SK-N-SH (cell line): ENCODE results near the gene SLC24A4. TPM values are rescaled to one million over a fixed set of nuclear protein-coding genes. Genes with fewer than 3 reads are reported as not detected.

Experiments used
- CTCF ChIA-PET: fragments of 300-600, 350-600 bp; formaldehyde crosslinking; extraction: SDS; loops from one replicate; lab custom pipeline; 2021; lab: Yijun Ruan, JAX
- POLR2A ChIA-PET: fragments of 350-600 bp; sonication (Branson Sonifier 250); formaldehyde crosslinking; extraction: SDS; loops from one replicate; lab custom pipeline; 2020; ENCODE audit warnings: antibody characterized with exemption, inconsistent platforms; lab: Yijun Ruan, JAX
- DNase-seq: peaks from one replicate; pipeline ENCODE4 v3.0.0; 2012
- H2AFZ ChIP-seq: fragments of 200-600 bp; sonication (generic); 2 replicates; pipeline ENCODE4 v1.8.1; 2016; ENCODE audit warnings: antibody characterized with exemption, mild to moderate bottlenecking, low read depth
- H3F3A ChIP-seq: fragments of 200-600 bp; sonication (generic); replicated peaks from 2 replicates; pipeline ENCODE3; 2016; ENCODE audit warnings: antibody characterized with exemption, mild to moderate bottlenecking; ENCODE audit not compliant: insufficient read depth
- H3K27ac ChIP-seq, 2 experiments: fragments of 200-500 bp in 1 of 2; fragments of 200-600 bp in 1 of 2; sonication (Bioruptor generic) in 1 of 2; sonication (generic), shearing (Covaris generic) in 1 of 2; 2 replicates each; pipeline versions ENCODE4 v1.5.1 to v1.6.1; 2014 to 2016; ENCODE audit warnings: low read depth in 2 of 2, inconsistent platforms in 1 of 2, low read length in 1 of 2, mild to moderate bottlenecking in 1 of 2, mixed read lengths in 1 of 2
- H3K27me3 ChIP-seq: fragments of 200-600 bp; sonication (generic), shearing (Covaris generic); 2 replicates; pipeline ENCODE4 v1.6.1; 2016; ENCODE audit warnings: mixed run types; ENCODE audit not compliant: insufficient read depth
- H3K36me3 ChIP-seq, 2 experiments: fragments of 200-500 bp in 1 of 2; fragments of 200-600 bp in 1 of 2; sonication (Bioruptor generic) in 1 of 2; sonication (generic) in 1 of 2; replicated peaks in 1 of 2; 2 replicates each; pipeline versions ENCODE3 to v1.5.1; 2014 to 2016; ENCODE audit warnings: low read length in 1 of 2, mild to moderate bottlenecking in 1 of 2; ENCODE audit not compliant: insufficient read depth in 2 of 2, control insufficient read depth in 1 of 2
- H3K4me1 ChIP-seq, 2 experiments: fragments of 200-500 bp in 1 of 2; fragments of 200-600 bp in 1 of 2; sonication (Bioruptor generic) in 1 of 2; sonication (generic), shearing (Covaris generic) in 1 of 2; 2 replicates each; pipeline versions ENCODE4 v1.5.1 to v1.6.1; 2014 to 2016; ENCODE audit warnings: low read depth in 1 of 2, low read length in 1 of 2, mixed run types in 1 of 2; ENCODE audit not compliant: insufficient read depth in 2 of 2, control insufficient read depth in 1 of 2
- H3K4me2 ChIP-seq: fragments of 200-600 bp; sonication (generic), shearing (Covaris generic); 2 replicates; pipeline ENCODE4 v1.6.1; 2017; ENCODE audit warnings: mixed run types
- H3K4me3 ChIP-seq, 2 experiments: fragments of 200-500 bp in 1 of 2; fragments of 200-600 bp in 1 of 2; sonication (Bioruptor generic) in 1 of 2; sonication (generic), shearing (Covaris generic) in 1 of 2; 2 replicates each; pipeline versions ENCODE4 v1.5.1 to v1.8.1; 2014 to 2016; ENCODE audit warnings: low read depth in 2 of 2, inconsistent platforms in 1 of 2, low read length in 1 of 2, mild to moderate bottlenecking in 1 of 2, mixed read lengths in 1 of 2, moderate library complexity in 1 of 2
- H3K79me2 ChIP-seq: fragments of 200-600 bp; sonication (generic); 2 replicates; pipeline ENCODE4 v1.8.1; 2017; ENCODE audit warnings: mild to moderate bottlenecking; ENCODE audit not compliant: insufficient read depth
- H3K9ac ChIP-seq: fragments of 200-600 bp; sonication (generic); 2 replicates; pipeline ENCODE4 v1.6.1; 2017; ENCODE audit warnings: mixed run types
- H3K9me2 ChIP-seq: fragments of 200-600 bp; sonication (generic); 2 replicates; pipeline ENCODE4 v1.6.1; 2017; ENCODE audit warnings: mixed run types
- H3K9me3 ChIP-seq: fragments of 200-600 bp; sonication (generic); 2 replicates; pipeline ENCODE4 v1.6.1; 2017; ENCODE audit warnings: mixed run types, mild to moderate bottlenecking, moderate library complexity
- H4K20me1 ChIP-seq: fragments of 200-600 bp; sonication (generic); 2 replicates; pipeline ENCODE4 v1.6.1; 2017; ENCODE audit warnings: mild to moderate bottlenecking, mixed run types; ENCODE audit not compliant: insufficient read depth
- CTCF ChIP-seq: fragments of 200-600 bp; sonication (generic); IDR thresholded peaks from 2 replicates; pipeline ENCODE4 v1.6.1; 2017; ENCODE audit warnings: antibody characterized with exemption, mild to moderate bottlenecking, moderate library complexity
- EP300 ChIP-seq, 2 experiments: IDR thresholded peaks; 2 replicates each; pipeline versions ENCODE4 v1.4.0 to v1.6.1; 2012; ENCODE audit warnings: borderline replicate concordance in 1 of 2, low read depth in 1 of 2, low read length in 1 of 2
- FOXJ3 ChIP-seq: sonication (generic); formaldehyde crosslinking; IDR thresholded peaks from 2 replicates; pipeline ENCODE4 v1.5.1; 2020; ENCODE audit warnings: mild to moderate bottlenecking, missing genetic modification reagents
- FOXM1 ChIP-seq: IDR thresholded peaks from 2 replicates; pipeline ENCODE4 v1.4.0; 2012; ENCODE audit warnings: low read depth, mild to moderate bottlenecking
- JUND ChIP-seq: IDR thresholded peaks from 2 replicates; pipeline ENCODE4 v1.4.0; 2012
- MEF2A ChIP-seq: IDR thresholded peaks from 2 replicates; pipeline ENCODE4 v1.4.0; 2012; ENCODE audit warnings: low read depth, borderline replicate concordance
- MXI1 ChIP-seq: IDR thresholded peaks from 2 replicates; pipeline ENCODE4 v1.6.1; 2012; ENCODE audit warnings: mild to moderate bottlenecking, low read depth, low read length, improper control_type of control experiment
- RCOR1 ChIP-seq: fragments of 150-350 bp; IDR thresholded peaks from 2 replicates; pipeline ENCODE4 v1.6.1; 2017; ENCODE audit warnings: antibody characterized with exemption, low read length
- REST ChIP-seq: IDR thresholded peaks from 2 replicates; pipeline ENCODE4 v1.6.1; 2012; ENCODE audit warnings: mild to moderate bottlenecking, low read depth, low read length, moderate library complexity
- RFX5 ChIP-seq: IDR thresholded peaks from 2 replicates; pipeline ENCODE4 v1.6.1; 2012; ENCODE audit warnings: mild to moderate bottlenecking, improper control_type of control experiment, low read length
- RXRA ChIP-seq: IDR thresholded peaks from 2 replicates; pipeline ENCODE4 v1.4.0; 2012; ENCODE audit warnings: low read depth, mild to moderate bottlenecking, borderline replicate concordance
- SIN3A ChIP-seq: IDR thresholded peaks from 2 replicates; pipeline ENCODE4 v1.6.1; 2012; ENCODE audit warnings: low read depth, mild to moderate bottlenecking, low read length, moderate library complexity, borderline replicate concordance
- SMC3 ChIP-seq: IDR thresholded peaks from 2 replicates; pipeline ENCODE4 v1.6.1; 2012; ENCODE audit warnings: low read depth, low read length, improper control_type of control experiment
- TCF12 ChIP-seq: IDR thresholded peaks from 2 replicates; pipeline ENCODE4 v1.4.0; 2012
- TEAD4 ChIP-seq: IDR thresholded peaks from 2 replicates; pipeline ENCODE4 v1.4.0; 2012; ENCODE audit warnings: mild to moderate bottlenecking, borderline replicate concordance; ENCODE audit not compliant: insufficient read depth
- YY1 ChIP-seq: IDR thresholded peaks from 2 replicates; pipeline ENCODE4 v1.4.0; 2012; ENCODE audit warnings: low read depth, mild to moderate bottlenecking
- ZBTB33 ChIP-seq: IDR thresholded peaks from 2 replicates; pipeline ENCODE4 v1.4.0; 2012; ENCODE audit warnings: low read depth, borderline replicate concordance
- WGBS: methylation state at CpG from one replicate; pipeline ENCODE4 v1.1.6; 2017; ENCODE audit warnings: low lambda C conversion rate; 5-methylcytosine and 5-hydroxymethylcytosine counted together
- polyA plus RNA-seq, 3 experiments: library from polyadenylated mRNA; depleted of rRNA; stranded (reverse); fragments of >200 nt; gene quantifications; 2 replicates each; pipeline ENCODE4 v1.2.3, GENCODE V29; 2012
- TF ChIP-seq, protein P1 (sequence below): fragments of 150-350 bp; IDR thresholded peaks from 2 replicates; pipeline ENCODE4 v1.6.1; 2016; ENCODE audit warnings: mild to moderate bottlenecking, low read depth, low read length
- TF ChIP-seq, protein P2 (sequence below): IDR thresholded peaks from 2 replicates; pipeline ENCODE4 v1.4.0; 2012; ENCODE audit warnings: low read depth

The SLC24A4 gene
- polyA plus RNA-seq, 1 of the 3 experiments (the other 2 are of a cell fraction): 0.07 TPM

DNA sequence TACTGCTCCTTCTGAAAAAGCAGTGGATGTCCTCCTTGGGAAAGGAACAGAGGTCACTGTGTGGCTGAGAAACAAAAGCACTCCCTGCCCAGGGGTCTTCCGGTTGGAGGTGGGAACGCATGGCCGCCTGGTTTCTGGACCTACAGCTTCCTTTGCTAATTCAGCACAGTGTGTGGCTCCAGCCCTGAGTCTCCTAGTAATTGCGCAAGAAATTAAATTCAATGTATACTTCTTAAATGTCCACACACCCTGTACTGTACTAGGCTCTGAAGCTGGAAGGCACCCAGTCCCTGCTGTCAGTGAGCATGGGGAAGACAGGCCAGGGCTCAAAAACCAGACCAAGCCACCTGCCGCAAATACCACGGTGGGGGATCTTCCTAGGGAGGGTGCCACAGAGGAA, 13.4 kb downstream of the SLC24A4 start:
- CTCF ChIA-PET: interaction anchor here (1.0 kb wide), 1 partner anchor 21 kb away, joined by 3 read pairs; no protein-coding TSS in a partner anchor
- H3K9ac ChIP-seq: no peak overlapping the region
- no peaks in the 10 kb centered on the region for H3F3A ChIP-seq
- H4K20me1 ChIP-seq: no peaks in the 10 kb centered on the region
- H3K4me1 ChIP-seq: no peaks in the 10 kb centered on the region
- TF ChIP-seq SIN3A (no peak), TCF12 (no peak), FOXM1 (no peak), YY1 (no peak), REST (no peak), SMC3 (no peak), MXI1 (no peak), TEAD4 (no peak), RXRA (no peak), FOXJ3 (CRISPR knock-in tag) (no peak), MEF2A (no peak)
- TF ChIP-seq, protein P1, sequence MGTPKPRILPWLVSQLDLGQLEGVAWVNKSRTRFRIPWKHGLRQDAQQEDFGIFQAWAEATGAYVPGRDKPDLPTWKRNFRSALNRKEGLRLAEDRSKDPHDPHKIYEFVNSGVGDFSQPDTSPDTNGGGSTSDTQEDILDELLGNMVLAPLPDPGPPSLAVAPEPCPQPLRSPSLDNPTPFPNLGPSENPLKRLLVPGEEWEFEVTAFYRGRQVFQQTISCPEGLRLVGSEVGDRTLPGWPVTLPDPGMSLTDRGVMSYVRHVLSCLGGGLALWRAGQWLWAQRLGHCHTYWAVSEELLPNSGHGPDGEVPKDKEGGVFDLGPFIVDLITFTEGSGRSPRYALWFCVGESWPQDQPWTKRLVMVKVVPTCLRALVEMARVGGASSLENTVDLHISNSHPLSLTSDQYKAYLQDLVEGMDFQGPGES: no peak
- no peaks in the 10 kb centered on the region for H3K9me3 ChIP-seq
- peaks cover 79% of the 10 kb centered on the region for H3K27me3 ChIP-seq
- no peak overlapping the region for H3K27ac ChIP-seq
- DNase-seq: no peak
- no peak overlapping the region for H3K4me3 ChIP-seq
- no peaks in the 10 kb centered on the region for H3K36me3 ChIP-seq
- H3K79me2 ChIP-seq: no peaks in the 10 kb centered on the region
- POLR2A ChIA-PET: no interaction called here
- H3K4me2 ChIP-seq: no peak overlapping the region
- WGBS: 31% methylated on average over 5 of the region's 6 CpGs
- H2AFZ ChIP-seq: no peak overlapping the region
- no peaks in the 10 kb centered on the region for H3K9me2 ChIP-seq

DNA sequence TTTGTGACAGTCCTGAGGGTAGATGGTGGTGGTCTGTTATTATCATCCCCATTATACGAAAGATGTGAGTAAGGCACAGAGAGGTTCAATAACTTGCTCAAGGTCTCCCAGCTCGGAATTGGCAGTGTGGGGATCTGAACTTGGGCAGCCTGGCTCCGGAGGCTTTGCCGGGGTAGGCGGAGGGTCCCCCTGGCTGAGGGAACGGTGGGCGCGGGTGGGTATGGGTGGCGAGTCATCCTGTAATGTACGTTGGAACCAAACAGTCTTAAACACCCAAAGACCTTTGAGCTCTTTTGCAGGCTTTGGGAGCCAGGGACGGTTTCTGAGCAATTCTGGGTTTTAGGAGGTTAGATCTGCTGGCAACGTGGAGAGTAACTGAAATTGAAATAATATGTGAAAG, 16.5 kb downstream of the SLC24A4 start:
- CTCF ChIA-PET: no interaction called here
- TF ChIP-seq RXRA (no peak), JUND (no peak), RFX5 (no peak), CTCF (no peak), RCOR1 (no peak), EP300 (IDR thresholded peaks at IDR 0.05; ENCODE audit: borderline replicate concordance in 1 of 2, low read depth in 1 of 2, low read length in 1 of 2) (no peak), SMC3 (no peak), ZBTB33 (no peak), TEAD4 (no peak)
- TF ChIP-seq, protein P2, sequence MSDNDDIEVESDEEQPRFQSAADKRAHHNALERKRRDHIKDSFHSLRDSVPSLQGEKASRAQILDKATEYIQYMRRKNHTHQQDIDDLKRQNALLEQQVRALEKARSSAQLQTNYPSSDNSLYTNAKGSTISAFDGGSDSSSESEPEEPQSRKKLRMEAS: no peak

More for the DNA sequence above, 16.5 kb downstream of the SLC24A4 start:
- Histone ChIP-seq H3F3A (no peaks in the 10 kb centered on the region), H3K27me3 (peaks cover 91% of the 10 kb centered on the region), H3K4me1 (no peaks in the 10 kb centered on the region), H3K9ac (no peak overlapping the region), H3K9me3 (0 out of 2 replicates have a peak, but pooled peaks cover 4% of the 10 kb centered on the region), H3K79me2 (no peaks in the 10 kb centered on the region), H3K9me2 (no peaks in the 10 kb centered on the region), H3K36me3 (no peaks in the 10 kb centered on the region), H3K4me3 (no peak overlapping the region), H3K27ac (no peak overlapping the region), H2AFZ (no peak overlapping the region), H4K20me1 (no peaks in the 10 kb centered on the region), H3K4me2 (no peak overlapping the region)
- POLR2A ChIA-PET: no interaction called here
- DNase-seq: no peak
- WGBS: 5% methylated on average over 12 of the region's 12 CpGs
